ENCODE results near the gene CBX8. TPM values are rescaled to one million over a fixed set of nuclear protein-coding genes. Genes with fewer than 3 reads are reported as not detected.

Gene CBX8
- total and polyA plus RNA-seq, 2 of the 13 experiments (the other 11 are each of a cell fraction or from before 2014, with no cell fraction given), result 0.34 to 12.6 TPM

DNA sequence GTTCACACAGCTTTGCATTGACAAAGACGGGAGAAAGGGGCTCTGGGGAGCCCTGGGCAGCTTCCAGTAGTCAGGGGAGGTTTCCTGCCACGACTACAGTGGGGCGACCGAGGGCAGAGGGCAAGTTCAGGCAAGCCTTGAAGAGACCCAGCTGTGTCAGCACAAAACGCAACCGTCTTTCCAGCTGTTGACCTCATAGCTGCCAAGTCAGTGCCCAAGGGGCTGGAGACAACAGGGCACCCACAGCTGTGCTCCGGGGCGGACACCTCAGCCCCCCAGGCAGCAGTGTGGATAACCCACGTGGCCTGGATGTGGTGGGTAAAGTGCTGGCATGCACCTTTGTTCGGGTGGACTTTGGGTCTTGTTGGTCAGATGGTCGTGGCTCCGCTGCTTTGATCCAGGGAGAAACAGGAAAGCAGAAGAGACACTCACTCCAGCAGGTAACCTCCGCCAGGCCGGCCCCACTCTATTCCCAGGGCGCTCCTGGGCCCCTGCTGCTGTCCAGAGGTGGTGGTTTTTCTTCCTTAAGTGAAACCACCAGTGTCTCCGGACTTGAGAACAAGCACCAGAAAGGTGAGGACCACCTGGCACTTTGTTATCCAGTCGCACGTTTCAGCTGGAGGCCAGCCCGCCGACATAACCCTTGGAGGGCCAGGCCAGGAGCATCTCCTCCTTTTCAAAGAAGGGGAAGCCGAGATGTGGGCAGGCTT lies 36.5 kb downstream of the CBX8 start (continued):
- TF ChIP-seq, protein P1, sequence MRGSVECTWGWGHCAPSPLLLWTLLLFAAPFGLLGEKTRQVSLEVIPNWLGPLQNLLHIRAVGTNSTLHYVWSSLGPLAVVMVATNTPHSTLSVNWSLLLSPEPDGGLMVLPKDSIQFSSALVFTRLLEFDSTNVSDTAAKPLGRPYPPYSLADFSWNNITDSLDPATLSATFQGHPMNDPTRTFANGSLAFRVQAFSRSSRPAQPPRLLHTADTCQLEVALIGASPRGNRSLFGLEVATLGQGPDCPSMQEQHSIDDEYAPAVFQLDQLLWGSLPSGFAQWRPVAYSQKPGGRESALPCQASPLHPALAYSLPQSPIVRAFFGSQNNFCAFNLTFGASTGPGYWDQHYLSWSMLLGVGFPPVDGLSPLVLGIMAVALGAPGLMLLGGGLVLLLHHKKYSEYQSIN (CRISPR knock-in tag; IDR thresholded peaks at IDR 0.05; ENCODE audit: borderline replicate concordance), result no peak
- TF ChIP-seq, protein P2, sequence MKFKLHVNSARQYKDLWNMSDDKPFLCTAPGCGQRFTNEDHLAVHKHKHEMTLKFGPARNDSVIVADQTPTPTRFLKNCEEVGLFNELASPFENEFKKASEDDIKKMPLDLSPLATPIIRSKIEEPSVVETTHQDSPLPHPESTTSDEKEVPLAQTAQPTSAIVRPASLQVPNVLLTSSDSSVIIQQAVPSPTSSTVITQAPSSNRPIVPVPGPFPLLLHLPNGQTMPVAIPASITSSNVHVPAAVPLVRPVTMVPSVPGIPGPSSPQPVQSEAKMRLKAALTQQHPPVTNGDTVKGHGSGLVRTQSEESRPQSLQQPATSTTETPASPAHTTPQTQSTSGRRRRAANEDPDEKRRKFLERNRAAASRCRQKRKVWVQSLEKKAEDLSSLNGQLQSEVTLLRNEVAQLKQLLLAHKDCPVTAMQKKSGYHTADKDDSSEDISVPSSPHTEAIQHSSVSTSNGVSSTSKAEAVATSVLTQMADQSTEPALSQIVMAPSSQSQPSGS (CRISPR knock-in tag; IDR thresholded peaks at IDR 0.05), result peak; percentile 88; the same call in 1 of the 2 replicates
- no peak for TF ChIP-seq PTBP1 (IDR thresholded peaks at IDR 0.05; ENCODE audit: low read depth, low read length, poor library complexity, severe bottlenecking)
- TF ChIP-seq, protein P3, sequence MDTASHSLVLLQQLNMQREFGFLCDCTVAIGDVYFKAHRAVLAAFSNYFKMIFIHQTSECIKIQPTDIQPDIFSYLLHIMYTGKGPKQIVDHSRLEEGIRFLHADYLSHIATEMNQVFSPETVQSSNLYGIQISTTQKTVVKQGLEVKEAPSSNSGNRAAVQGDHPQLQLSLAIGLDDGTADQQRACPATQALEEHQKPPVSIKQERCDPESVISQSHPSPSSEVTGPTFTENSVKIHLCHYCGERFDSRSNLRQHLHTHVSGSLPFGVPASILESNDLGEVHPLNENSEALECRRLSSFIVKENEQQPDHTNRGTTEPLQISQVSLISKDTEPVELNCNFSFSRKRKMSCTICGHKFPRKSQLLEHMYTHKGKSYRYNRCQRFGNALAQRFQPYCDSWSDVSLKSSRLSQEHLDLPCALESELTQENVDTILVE (CRISPR knock-in tag; IDR thresholded peaks at IDR 0.05), result no peak; the same call in 1 of the 2 replicates
- peak; percentile 95 for TF ChIP-seq ERF (CRISPR knock-in tag; IDR thresholded peaks at IDR 0.05)
- TF ChIP-seq ZNF276 (CRISPR knock-in tag; IDR thresholded peaks at IDR 0.05; ENCODE audit: low read depth), result peak; percentile 92
- TF ChIP-seq NR2F1 (CRISPR knock-in tag; IDR thresholded peaks at IDR 0.05), result peak; percentile 40 to 71; a peak in 3 of 4 replicates
- TF ChIP-seq KLF15 (CRISPR knock-in tag; IDR thresholded peaks at IDR 0.05; ENCODE audit: borderline replicate concordance), result no peak
- TF ChIP-seq ZNF691 (CRISPR knock-in tag; IDR thresholded peaks at IDR 0.05; ENCODE audit: borderline replicate concordance, low read depth), result peak; percentile 96
- peak; percentile 77; the same call in 1 of the 2 replicates for TF ChIP-seq ZNF281 (CRISPR knock-in tag; IDR thresholded peaks at IDR 0.05; ENCODE audit: borderline replicate concordance)
- peak; percentile 26; the same call in 1 of the 2 replicates for TF ChIP-seq HMG20B (CRISPR knock-in tag; conservative IDR thresholded peaks at IDR 0.05)
- TF ChIP-seq MEIS1 (CRISPR knock-in tag; IDR thresholded peaks at IDR 0.05; ENCODE audit: borderline replicate concordance), result peak; percentile 92
- no peak for TF ChIP-seq DDIT3 (CRISPR knock-in tag; IDR thresholded peaks at IDR 0.05)
- TF ChIP-seq E2F2 (CRISPR knock-in tag; IDR thresholded peaks at IDR 0.05; ENCODE audit: borderline replicate concordance), result peak; percentile 25; the same call in 1 of the 2 replicates

Data from HepG2 (cell line).